K562 (cell line): ENCODE results near the gene PAFAH2. TPM values are rescaled to one million over a fixed set of nuclear protein-coding genes. Genes with fewer than 3 reads are reported as not detected.

ENCODE experiments used
- FOS ChIP-seq: IDR thresholded peaks from 3 replicates; pipeline ENCODE4 v1.6.1; 2011; ENCODE audit not compliant: insufficient read length; ENCODE audit errors: extremely low read depth
- GTF2A2 ChIP-seq: IDR thresholded peaks from 2 replicates; pipeline ENCODE4 v1.6.1; 2016; ENCODE audit warnings: mild to moderate bottlenecking, missing genetic modification characterization, missing compliant biosample characterization
- HDAC1 ChIP-seq, 2 experiments: fragments of 450-650 bp; IDR thresholded peaks; 2 replicates each; pipeline ENCODE4 v1.6.1; 2016 to 2017; ENCODE audit warnings: inconsistent platforms in 1 of 2, mild to moderate bottlenecking in 1 of 2, moderate library complexity in 1 of 2
- KDM2B ChIP-seq: fragments of 250-450 bp; sonication (Bioruptor Pico); IDR thresholded peaks from 2 replicates; pipeline ENCODE4 v1.8.0; 2021; ENCODE audit warnings: mild to moderate bottlenecking, moderate library complexity
- NCOA4 ChIP-seq: fragments of 450-650 bp; IDR thresholded peaks from 2 replicates; pipeline ENCODE4 v1.6.1; 2018; ENCODE audit warnings: mild to moderate bottlenecking; ENCODE audit not compliant: partially characterized antibody
- NFATC3 ChIP-seq: fragments of 450-650 bp; IDR thresholded peaks from 2 replicates; pipeline ENCODE4 v1.6.1; 2017; ENCODE audit warnings: mild to moderate bottlenecking
- NUFIP1 ChIP-seq: fragments of 450-650 bp; IDR thresholded peaks from 2 replicates; pipeline ENCODE4 v1.6.1; 2018; ENCODE audit not compliant: partially characterized antibody
- PHF21A ChIP-seq: fragments of 450-650 bp; IDR thresholded peaks from 2 replicates; pipeline ENCODE4 v1.6.1; 2017; ENCODE audit warnings: low read depth, borderline replicate concordance
- POLR2G ChIP-seq: fragments of 200-400 bp; formaldehyde crosslinking; IDR thresholded peaks from 2 replicates; pipeline ENCODE4 v1.6.1; 2017; ENCODE audit warnings: low read depth, mild to moderate bottlenecking, antibody characterized with exemption, low read length, moderate library complexity
- SMC3 ChIP-seq: conservative IDR thresholded peaks from 2 replicates; pipeline ENCODE4 v1.6.1; 2011; ENCODE audit warnings: low read depth, low read length, improper control_type of control experiment; ENCODE audit not compliant: insufficient read depth
- ZBTB11 ChIP-seq, 3 experiments: fragments of 200-800 bp in 1 of 3; fragments of 250-450 bp in 1 of 3; fragments of 450-650 bp in 1 of 3; sonication (Bioruptor Pico) in 1 of 3; sonication (Bioruptor generic) in 1 of 3; formaldehyde crosslinking in 1 of 3; IDR thresholded peaks; 2 replicates each; pipeline versions ENCODE4 v1.6.1 to v1.8.0; 2016 to 2022; ENCODE audit warnings: mild to moderate bottlenecking in 2 of 3, missing genetic modification characterization in 2 of 3, missing compliant biosample characterization in 1 of 3, moderate library complexity in 1 of 3
- ZC3H8 ChIP-seq: fragments of 450-650 bp; IDR thresholded peaks from 2 replicates; pipeline ENCODE4 v1.6.1; 2017
- ZKSCAN8 ChIP-seq: fragments of 200-800 bp; sonication (Bioruptor generic); IDR thresholded peaks from 2 replicates; pipeline ENCODE4 v1.6.1; 2016; ENCODE audit warnings: missing genetic modification characterization, missing compliant biosample characterization
- ZNF24 ChIP-seq: fragments of 450-650 bp; IDR thresholded peaks from 2 replicates; pipeline ENCODE4 v1.6.1; 2016
- ZNF282 ChIP-seq: sonication (generic); formaldehyde crosslinking; IDR thresholded peaks from 2 replicates; pipeline ENCODE4 v1.8.1; 2023; ENCODE audit warnings: missing genetic modification reagents
- polyA plus RNA-seq, 8 experiments: library from polyadenylated mRNA; depleted of rRNA in 4 of 8; stranded (reverse) in 5 of 8; unstranded in 3 of 8; fragments of >200 nt; fragmentation: Nextera tagmentation in 2 of 8; fragmentation: Illumina TruSeq in 1 of 8; extraction: Ambion mirVana in 2 of 8; extraction: Trizol in 1 of 8; gene quantifications; 2 replicates each; pipeline versions ENCODE4 v1.2.1 to v1.2.3, GENCODE V29; 2011 to 2014; ENCODE audit warnings: inconsistent platforms in 1 of 8, missing spikeins in 1 of 8
- total RNA-seq, 7 experiments: library from RNA; depleted of rRNA in 6 of 7; stranded (reverse); fragments of >200 nt in 6 of 7; fragmentation: Illumina TruSeq in 2 of 7; extraction: Trizol in 2 of 7; gene quantifications; 2 replicates each; pipeline versions ENCODE4 v1.2.1 to v1.2.3, GENCODE V29; 2011 to 2021; ENCODE audit warnings: low replicate concordance in 1 of 7
- TF ChIP-seq, protein P1 (sequence below): fragments of 450-650 bp; conservative IDR thresholded peaks from 2 replicates; pipeline ENCODE4 v1.6.1; 2016; ENCODE audit warnings: missing genetic modification characterization, low read depth, mild to moderate bottlenecking, missing compliant biosample characterization, moderate library complexity
- TF ChIP-seq, protein P2 (sequence below): fragments of 250-450 bp; sonication (Bioruptor Pico); IDR thresholded peaks from 2 replicates; pipeline ENCODE4 v1.4.0; 2020

The PAFAH2 gene
- total and polyA plus RNA-seq, 9 of the 15 experiments (the other 6 are each of a cell fraction or from before 2014, with no cell fraction given): 4.2 to 10.9 (median 6.8) TPM

- TF ChIP-seq ZBTB11 (CRISPR knock-in tag; IDR thresholded peaks at IDR 0.05) (peak in 1 of 3 experiments; percentile 93; a peak in 2 of 6 replicates), ZC3H8 (peak; percentile 92; the same call in 1 of the 2 replicates), ZNF24 (peak; percentile 75), HDAC1 (IDR thresholded peaks at IDR 0.05) (peak; percentile 37 to 91; a peak in 3 of 4 replicates), ZKSCAN8 (0 out of 2 replicates have a peak, but pooled peaks have one; percentile 65), NFATC3 (peak; percentile 90), PHF21A (peak; percentile 98), GTF2A2 (tag) (peak; percentile 74; the same call in 1 of the 2 replicates), SMC3 (peak; percentile 100), FOS (no peak), KDM2B (peak; percentile 95), ZNF282 (CRISPR knock-in tag) (no peak), NUFIP1 (peak; percentile 92), NCOA4 (no peak), POLR2G (no peak)
- TF ChIP-seq, protein P1, sequence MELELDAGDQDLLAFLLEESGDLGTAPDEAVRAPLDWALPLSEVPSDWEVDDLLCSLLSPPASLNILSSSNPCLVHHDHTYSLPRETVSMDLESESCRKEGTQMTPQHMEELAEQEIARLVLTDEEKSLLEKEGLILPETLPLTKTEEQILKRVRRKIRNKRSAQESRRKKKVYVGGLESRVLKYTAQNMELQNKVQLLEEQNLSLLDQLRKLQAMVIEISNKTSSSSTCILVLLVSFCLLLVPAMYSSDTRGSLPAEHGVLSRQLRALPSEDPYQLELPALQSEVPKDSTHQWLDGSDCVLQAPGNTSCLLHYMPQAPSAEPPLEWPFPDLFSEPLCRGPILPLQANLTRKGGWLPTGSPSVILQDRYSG (tag): peak; percentile 89
- TF ChIP-seq, protein P2, sequence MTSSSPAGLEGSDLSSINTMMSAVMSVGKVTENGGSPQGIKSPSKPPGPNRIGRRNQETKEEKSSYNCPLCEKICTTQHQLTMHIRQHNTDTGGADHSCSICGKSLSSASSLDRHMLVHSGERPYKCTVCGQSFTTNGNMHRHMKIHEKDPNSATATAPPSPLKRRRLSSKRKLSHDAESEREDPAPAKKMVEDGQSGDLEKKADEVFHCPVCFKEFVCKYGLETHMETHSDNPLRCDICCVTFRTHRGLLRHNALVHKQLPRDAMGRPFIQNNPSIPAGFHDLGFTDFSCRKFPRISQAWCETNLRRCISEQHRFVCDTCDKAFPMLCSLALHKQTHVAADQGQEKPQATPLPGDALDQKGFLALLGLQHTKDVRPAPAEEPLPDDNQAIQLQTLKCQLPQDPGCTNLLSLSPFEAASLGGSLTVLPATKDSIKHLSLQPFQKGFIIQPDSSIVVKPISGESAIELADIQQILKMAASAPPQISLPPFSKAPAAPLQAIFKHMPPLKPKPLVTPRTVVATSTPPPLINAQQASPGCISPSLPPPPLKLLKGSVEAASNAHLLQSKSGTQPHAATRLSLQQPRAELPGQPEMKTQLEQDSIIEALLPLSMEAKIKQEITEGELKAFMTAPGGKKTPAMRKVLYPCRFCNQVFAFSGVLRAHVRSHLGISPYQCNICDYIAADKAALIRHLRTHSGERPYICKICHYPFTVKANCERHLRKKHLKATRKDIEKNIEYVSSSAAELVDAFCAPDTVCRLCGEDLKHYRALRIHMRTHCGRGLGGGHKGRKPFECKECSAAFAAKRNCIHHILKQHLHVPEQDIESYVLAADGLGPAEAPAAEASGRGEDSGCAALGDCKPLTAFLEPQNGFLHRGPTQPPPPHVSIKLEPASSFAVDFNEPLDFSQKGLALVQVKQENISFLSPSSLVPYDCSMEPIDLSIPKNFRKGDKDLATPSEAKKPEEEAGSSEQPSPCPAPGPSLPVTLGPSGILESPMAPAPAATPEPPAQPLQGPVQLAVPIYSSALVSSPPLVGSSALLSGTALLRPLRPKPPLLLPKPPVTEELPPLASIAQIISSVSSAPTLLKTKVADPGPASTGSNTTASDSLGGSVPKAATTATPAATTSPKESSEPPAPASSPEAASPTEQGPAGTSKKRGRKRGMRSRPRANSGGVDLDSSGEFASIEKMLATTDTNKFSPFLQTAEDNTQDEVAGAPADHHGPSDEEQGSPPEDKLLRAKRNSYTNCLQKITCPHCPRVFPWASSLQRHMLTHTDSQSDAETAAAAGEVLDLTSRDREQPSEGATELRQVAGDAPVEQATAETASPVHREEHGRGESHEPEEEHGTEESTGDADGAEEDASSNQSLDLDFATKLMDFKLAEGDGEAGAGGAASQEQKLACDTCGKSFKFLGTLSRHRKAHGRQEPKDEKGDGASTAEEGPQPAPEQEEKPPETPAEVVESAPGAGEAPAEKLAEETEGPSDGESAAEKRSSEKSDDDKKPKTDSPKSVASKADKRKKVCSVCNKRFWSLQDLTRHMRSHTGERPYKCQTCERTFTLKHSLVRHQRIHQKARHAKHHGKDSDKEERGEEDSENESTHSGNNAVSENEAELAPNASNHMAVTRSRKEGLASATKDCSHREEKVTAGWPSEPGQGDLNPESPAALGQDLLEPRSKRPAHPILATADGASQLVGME (CRISPR knock-in tag): peak; percentile 88
Observed at GRCh38 chr1:25997828-25998761, at the start of gene PAFAH2 (continued).
